GM12878 (cell line): ENCODE data around the gene KMO.

Source experiments
- CEBPB ChIP-seq, 2 experiments: fragments of 150-350 bp in 1 of 2; IDR thresholded peaks; 2 replicates each; pipeline ENCODE4 v1.6.1; 2012 to 2014; ENCODE audit warnings: low read depth in 2 of 2, low read length in 2 of 2, borderline replicate concordance in 1 of 2, inconsistent platforms in 1 of 2
- EP300 ChIP-seq, 2 experiments: fragments of 150-350 bp in 1 of 2; IDR thresholded peaks; 2 replicates each; pipeline ENCODE4 v1.6.1; 2011 to 2012; ENCODE audit warnings: low read depth in 2 of 2, low read length in 2 of 2, borderline replicate concordance in 1 of 2, improper control_type of control experiment in 1 of 2, inconsistent platforms in 1 of 2; ENCODE audit not compliant: control insufficient read depth in 1 of 2
- ETV6 ChIP-seq, 2 experiments: fragments of 450-650 bp in 1 of 2; IDR thresholded peaks in 1 of 2; conservative IDR thresholded peaks in 1 of 2; 2 replicates each; pipeline ENCODE4 v1.6.1; 2014; ENCODE audit warnings: antibody characterized with exemption in 1 of 2, borderline replicate concordance in 1 of 2, low read depth in 1 of 2, mild to moderate bottlenecking in 1 of 2, moderate library complexity in 1 of 2
- FOXM1 ChIP-seq: IDR thresholded peaks from 2 replicates; pipeline ENCODE4 v1.6.1; 2012; ENCODE audit warnings: low read depth, mild to moderate bottlenecking, inconsistent platforms, low read length, moderate library complexity
- JUNB ChIP-seq: IDR thresholded peaks from 2 replicates; pipeline ENCODE4 v1.6.1; 2016; ENCODE audit warnings: antibody characterized with exemption, mild to moderate bottlenecking
- POLR2A ChIP-seq: IDR thresholded peaks from 2 replicates; pipeline ENCODE4 v1.6.1; 2011; ENCODE audit warnings: low read depth, mild to moderate bottlenecking, low read length
- POLR2AphosphoS5 ChIP-seq: IDR thresholded peaks from 2 replicates; pipeline ENCODE4 v1.6.1; 2011; ENCODE audit warnings: mild to moderate bottlenecking, low read length, inconsistent platforms
- SUZ12 ChIP-seq: fragments of 200-600 bp; sonication (generic); IDR thresholded peaks from one replicate; pipeline ENCODE4 v1.6.1; 2018; ENCODE audit warnings: antibody characterized with exemption, mild to moderate bottlenecking; ENCODE audit not compliant: unreplicated experiment
- ZNF217 ChIP-seq: fragments of 450-650 bp; IDR thresholded peaks from 2 replicates; pipeline ENCODE4 v1.6.1; 2017; ENCODE audit warnings: antibody characterized with exemption, mild to moderate bottlenecking
- TF ChIP-seq, protein P1 (sequence below): IDR thresholded peaks from 2 replicates; pipeline ENCODE4 v1.6.1; 2011; ENCODE audit warnings: borderline replicate concordance, low read depth, mild to moderate bottlenecking, moderate library complexity, mixed read lengths, low read length; ENCODE audit not compliant: insufficient read depth; ENCODE audit errors: extremely low read length
- TF ChIP-seq, protein P2 (sequence below): IDR thresholded peaks from 2 replicates; pipeline ENCODE4 v1.6.1; 2012; ENCODE audit warnings: low read depth, low read length, improper control_type of control experiment
- TF ChIP-seq, protein P3 (sequence below), 3 experiments: IDR thresholded peaks in 2 of 3; conservative IDR thresholded peaks in 1 of 3; 2 replicates each; pipeline ENCODE4 v1.5.1; 2011; ENCODE audit warnings: low read depth in 3 of 3, low read length in 3 of 3, mild to moderate bottlenecking in 3 of 3, control low read depth in 2 of 3, moderate library complexity in 2 of 3, inconsistent platforms in 1 of 3, mixed read lengths in 1 of 3; ENCODE audit not compliant: control insufficient read depth in 2 of 3, insufficient read depth in 1 of 3; ENCODE audit errors: extremely low read depth in 1 of 3
- TF ChIP-seq, protein P4 (sequence below): IDR thresholded peaks from 2 replicates; pipeline ENCODE4 v1.6.1; 2012; ENCODE audit warnings: low read depth, low read length, improper control_type of control experiment
- TF ChIP-seq, protein P5 (sequence below): IDR thresholded peaks from 2 replicates; pipeline ENCODE4 v1.6.1; 2012; ENCODE audit warnings: mild to moderate bottlenecking, low read depth, low read length

DNA sequence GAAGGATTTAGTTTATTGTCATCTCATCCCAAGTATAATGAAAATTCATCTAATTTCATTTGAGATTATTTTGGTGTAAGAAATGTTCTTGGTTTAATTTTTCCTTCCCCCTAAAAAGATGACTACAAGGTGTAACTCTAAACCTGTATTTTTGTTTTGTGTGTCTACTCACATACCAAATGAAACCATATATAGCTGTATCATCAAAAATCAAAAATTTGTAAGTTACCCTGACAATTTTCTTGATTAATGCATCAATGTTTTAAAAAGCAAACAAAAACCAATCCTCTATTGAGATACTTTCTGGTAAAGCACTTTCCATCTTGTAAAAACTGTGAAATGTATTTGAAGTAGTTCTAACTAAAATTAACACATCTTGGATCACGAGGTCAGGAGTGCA, 43.4 kb upstream of the KMO start:
- TF ChIP-seq ZNF217: no peak
- TF ChIP-seq, protein P1, sequence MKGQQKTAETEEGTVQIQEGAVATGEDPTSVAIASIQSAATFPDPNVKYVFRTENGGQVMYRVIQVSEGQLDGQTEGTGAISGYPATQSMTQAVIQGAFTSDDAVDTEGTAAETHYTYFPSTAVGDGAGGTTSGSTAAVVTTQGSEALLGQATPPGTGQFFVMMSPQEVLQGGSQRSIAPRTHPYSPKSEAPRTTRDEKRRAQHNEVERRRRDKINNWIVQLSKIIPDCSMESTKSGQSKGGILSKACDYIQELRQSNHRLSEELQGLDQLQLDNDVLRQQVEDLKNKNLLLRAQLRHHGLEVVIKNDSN: no peak
- TF ChIP-seq, protein P2, sequence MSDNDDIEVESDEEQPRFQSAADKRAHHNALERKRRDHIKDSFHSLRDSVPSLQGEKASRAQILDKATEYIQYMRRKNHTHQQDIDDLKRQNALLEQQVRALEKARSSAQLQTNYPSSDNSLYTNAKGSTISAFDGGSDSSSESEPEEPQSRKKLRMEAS: no peak
- no peak for TF ChIP-seq EP300 (IDR thresholded peaks at IDR 0.05; ENCODE audit: borderline replicate concordance in 1 of 2, control insufficient read depth in 1 of 2, low read depth in 2 of 2, low read length in 2 of 2)
- TF ChIP-seq, protein P3, sequence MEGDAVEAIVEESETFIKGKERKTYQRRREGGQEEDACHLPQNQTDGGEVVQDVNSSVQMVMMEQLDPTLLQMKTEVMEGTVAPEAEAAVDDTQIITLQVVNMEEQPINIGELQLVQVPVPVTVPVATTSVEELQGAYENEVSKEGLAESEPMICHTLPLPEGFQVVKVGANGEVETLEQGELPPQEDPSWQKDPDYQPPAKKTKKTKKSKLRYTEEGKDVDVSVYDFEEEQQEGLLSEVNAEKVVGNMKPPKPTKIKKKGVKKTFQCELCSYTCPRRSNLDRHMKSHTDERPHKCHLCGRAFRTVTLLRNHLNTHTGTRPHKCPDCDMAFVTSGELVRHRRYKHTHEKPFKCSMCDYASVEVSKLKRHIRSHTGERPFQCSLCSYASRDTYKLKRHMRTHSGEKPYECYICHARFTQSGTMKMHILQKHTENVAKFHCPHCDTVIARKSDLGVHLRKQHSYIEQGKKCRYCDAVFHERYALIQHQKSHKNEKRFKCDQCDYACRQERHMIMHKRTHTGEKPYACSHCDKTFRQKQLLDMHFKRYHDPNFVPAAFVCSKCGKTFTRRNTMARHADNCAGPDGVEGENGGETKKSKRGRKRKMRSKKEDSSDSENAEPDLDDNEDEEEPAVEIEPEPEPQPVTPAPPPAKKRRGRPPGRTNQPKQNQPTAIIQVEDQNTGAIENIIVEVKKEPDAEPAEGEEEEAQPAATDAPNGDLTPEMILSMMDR (IDR thresholded peaks at IDR 0.05 in 2 of 3, conservative IDR thresholded peaks at IDR 0.05 in 1 of 3; ENCODE audit: control insufficient read depth in 2 of 3, extremely low read depth in 1 of 3, insufficient read depth in 1 of 3, low read depth in 3 of 3, low read length in 3 of 3): no peak
- no peak for TF ChIP-seq ETV6 (conservative IDR thresholded peaks at IDR 0.05 in 1 of 2, IDR thresholded peaks at IDR 0.05 in 1 of 2; ENCODE audit: borderline replicate concordance in 1 of 2, low read depth in 1 of 2)
- no peak for TF ChIP-seq POLR2A
- TF ChIP-seq, protein P4, sequence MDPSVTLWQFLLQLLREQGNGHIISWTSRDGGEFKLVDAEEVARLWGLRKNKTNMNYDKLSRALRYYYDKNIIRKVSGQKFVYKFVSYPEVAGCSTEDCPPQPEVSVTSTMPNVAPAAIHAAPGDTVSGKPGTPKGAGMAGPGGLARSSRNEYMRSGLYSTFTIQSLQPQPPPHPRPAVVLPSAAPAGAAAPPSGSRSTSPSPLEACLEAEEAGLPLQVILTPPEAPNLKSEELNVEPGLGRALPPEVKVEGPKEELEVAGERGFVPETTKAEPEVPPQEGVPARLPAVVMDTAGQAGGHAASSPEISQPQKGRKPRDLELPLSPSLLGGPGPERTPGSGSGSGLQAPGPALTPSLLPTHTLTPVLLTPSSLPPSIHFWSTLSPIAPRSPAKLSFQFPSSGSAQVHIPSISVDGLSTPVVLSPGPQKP: no peak
- TF ChIP-seq POLR2AphosphoS5: no peak
- TF ChIP-seq FOXM1: no peak
- TF ChIP-seq, protein P5, sequence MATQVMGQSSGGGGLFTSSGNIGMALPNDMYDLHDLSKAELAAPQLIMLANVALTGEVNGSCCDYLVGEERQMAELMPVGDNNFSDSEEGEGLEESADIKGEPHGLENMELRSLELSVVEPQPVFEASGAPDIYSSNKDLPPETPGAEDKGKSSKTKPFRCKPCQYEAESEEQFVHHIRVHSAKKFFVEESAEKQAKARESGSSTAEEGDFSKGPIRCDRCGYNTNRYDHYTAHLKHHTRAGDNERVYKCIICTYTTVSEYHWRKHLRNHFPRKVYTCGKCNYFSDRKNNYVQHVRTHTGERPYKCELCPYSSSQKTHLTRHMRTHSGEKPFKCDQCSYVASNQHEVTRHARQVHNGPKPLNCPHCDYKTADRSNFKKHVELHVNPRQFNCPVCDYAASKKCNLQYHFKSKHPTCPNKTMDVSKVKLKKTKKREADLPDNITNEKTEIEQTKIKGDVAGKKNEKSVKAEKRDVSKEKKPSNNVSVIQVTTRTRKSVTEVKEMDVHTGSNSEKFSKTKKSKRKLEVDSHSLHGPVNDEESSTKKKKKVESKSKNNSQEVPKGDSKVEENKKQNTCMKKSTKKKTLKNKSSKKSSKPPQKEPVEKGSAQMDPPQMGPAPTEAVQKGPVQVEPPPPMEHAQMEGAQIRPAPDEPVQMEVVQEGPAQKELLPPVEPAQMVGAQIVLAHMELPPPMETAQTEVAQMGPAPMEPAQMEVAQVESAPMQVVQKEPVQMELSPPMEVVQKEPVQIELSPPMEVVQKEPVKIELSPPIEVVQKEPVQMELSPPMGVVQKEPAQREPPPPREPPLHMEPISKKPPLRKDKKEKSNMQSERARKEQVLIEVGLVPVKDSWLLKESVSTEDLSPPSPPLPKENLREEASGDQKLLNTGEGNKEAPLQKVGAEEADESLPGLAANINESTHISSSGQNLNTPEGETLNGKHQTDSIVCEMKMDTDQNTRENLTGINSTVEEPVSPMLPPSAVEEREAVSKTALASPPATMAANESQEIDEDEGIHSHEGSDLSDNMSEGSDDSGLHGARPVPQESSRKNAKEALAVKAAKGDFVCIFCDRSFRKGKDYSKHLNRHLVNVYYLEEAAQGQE: no peak
- TF ChIP-seq CEBPB (IDR thresholded peaks at IDR 0.05; ENCODE audit: borderline replicate concordance in 1 of 2, low read depth in 2 of 2, low read length in 2 of 2): no peak
- TF ChIP-seq SUZ12: no peak
- no peak for TF ChIP-seq JUNB
